GM15510 (cell line): Measurements from ENCODE around the gene GPR162.

Experiments used
- POLR2A ChIP-seq: IDR thresholded peaks from 3 replicates; pipeline ENCODE4 v1.6.1; 2011; ENCODE audit warnings: borderline replicate concordance; ENCODE audit not compliant: insufficient read length; ENCODE audit errors: extremely low read depth

Gene GPR162

GRCh38 chr12:6821591-6822425 is at the start of gene GPR162:
TSS of gene GPR162 (plus strand) at chr12:6821821. CDS start at chr12:6823899, 2,078 bp downstream.
- TF ChIP-seq POLR2A: no peak

- no peak for TF ChIP-seq POLR2A
Measured at GRCh38 chr12:6772331-6772695, 49.3 kb upstream of the GPR162 start, which contains the start of gene LAG3. TSS of gene LAG3 (plus strand) at chr12:6772520. CDS start at chr12:6772853, 333 bp downstream.

GRCh38 chr12:6772726-6773589 is 48.7 kb upstream of the GPR162 start:
- TF ChIP-seq POLR2A: no peak

- TF ChIP-seq POLR2A: no peak
Measured at GRCh38 chr12:6773590-6774351, 47.9 kb upstream of the GPR162 start.

- no peak for TF ChIP-seq POLR2A
Measured at GRCh38 chr12:6774499-6775062, 47.0 kb upstream of the GPR162 start.

GRCh38 chr12:6775185-6776174 is 46.1 kb upstream of the GPR162 start:
- no peak for TF ChIP-seq POLR2A

- TF ChIP-seq POLR2A: no peak
Measured at GRCh38 chr12:6777386-6777785, 44.2 kb upstream of the GPR162 start.

GRCh38 chr12:6778217-6778573 is 43.4 kb upstream of the GPR162 start:
- TF ChIP-seq POLR2A: no peak

- no peak for TF ChIP-seq POLR2A
Measured at GRCh38 chr12:6778574-6779550, 42.8 kb upstream of the GPR162 start.

GRCh38 chr12:6779708-6780432 is 41.8 kb upstream of the GPR162 start:
- no peak for TF ChIP-seq POLR2A

GRCh38 chr12:6780573-6780972 is 41.0 kb upstream of the GPR162 start:
- TF ChIP-seq POLR2A: no peak

- no peak for TF ChIP-seq POLR2A
Measured at GRCh38 chr12:6782119-6782518, 39.5 kb upstream of the GPR162 start.
